ENCODE data around the gene TOLLIP. TPM values are rescaled to one million over a fixed set of nuclear protein-coding genes. Genes with fewer than 3 reads are reported as not detected.

Gene TOLLIP
- total and polyA plus RNA-seq, 9 of the 15 experiments (the other 6 are each of a cell fraction or from before 2014, with no cell fraction given), result 0.23 to 22.8 (median 7.1) TPM

- Histone ChIP-seq H3K4me2 (ENCODE audit: insufficient read depth, low read length) (no peak overlapping the region), H3K79me2 (ENCODE audit: control insufficient read depth, insufficient read depth, low read length) (no peaks in the 10 kb centered on the region), H2AFZ (ENCODE audit: low read depth, low read length) (no peak overlapping the region), H3K36me3 (ENCODE audit: control insufficient read depth, insufficient read depth, low read length) (no peaks in the 10 kb centered on the region), H3K9me3 (replicated peaks; ENCODE audit: control insufficient read depth, insufficient read depth, low read depth, low read length) (no peaks in the 10 kb centered on the region), H4K20me1 (replicated peaks; ENCODE audit: control insufficient read depth, insufficient read depth, low read length) (peaks cover 16% of the 10 kb centered on the region; the same call in 1 of the 2 replicates), H3K9me1 (ENCODE audit: control insufficient read depth, insufficient read depth, low read length) (no peaks in the 10 kb centered on the region), H3K27ac (ENCODE audit: extremely low read depth, low read depth, low read length) (no peak overlapping the region), H3K4me3 (no peak overlapping the region), H3K9ac (ENCODE audit: insufficient read depth in 1 of 2, low read depth in 2 of 2, low read length in 2 of 2) (no peak overlapping the region; a peak in 1 of 4 replicates), H3K27me3 (ENCODE audit: control insufficient read depth in 2 of 2, insufficient read depth in 2 of 2, low read length in 2 of 2) (peaks cover 0 to 53% of the 10 kb centered on the region in 2 experiments; a peak in 2 of 5 replicates), H3K4me1 (replicated peaks in 1 of 2; ENCODE audit: control insufficient read depth in 2 of 2, insufficient read depth in 2 of 2, low read length in 2 of 2) (peaks cover 0 to 37% of the 10 kb centered on the region in 2 experiments; a peak in 2 of 5 replicates)
- ATAC-seq (no peak), FAIRE-seq (no peak), DNase-seq (ENCODE audit: extremely low read depth in 1 of 4, low spot score in 3 of 4) (no peak)
- TF ChIP-seq ZSCAN32 (CRISPR knock-in tag; IDR thresholded peaks at IDR 0.05) (no peak), SMAD2 (IDR thresholded peaks at IDR 0.05; ENCODE audit: low read depth, low read length) (no peak), SPI1 (IDR thresholded peaks at IDR 0.05; ENCODE audit: borderline replicate concordance, low read depth, low read length) (no peak), ZNF561 (CRISPR knock-in tag; conservative IDR thresholded peaks at IDR 0.05) (no peak), SMARCE1 (IDR thresholded peaks at IDR 0.05) (no peak), TFE3 (CRISPR knock-in tag; IDR thresholded peaks at IDR 0.05) (no peak), POLR2A (conservative IDR thresholded peaks at IDR 0.05) (no peak), CTCF (IDR thresholded peaks at IDR 0.05 in 2 of 3, conservative IDR thresholded peaks at IDR 0.05 in 1 of 3; ENCODE audit: insufficient read depth in 2 of 3, low read depth in 1 of 3, low read length in 3 of 3) (no peak), DPF2 (IDR thresholded peaks at IDR 0.05) (no peak), JUN (IDR thresholded peaks at IDR 0.05; ENCODE audit: borderline replicate concordance, low read depth, low read length) (no peak), JUN (CRISPR knock-in tag; IDR thresholded peaks at IDR 0.05; ENCODE audit: borderline replicate concordance) (no peak), MEIS2 (IDR thresholded peaks at IDR 0.05; ENCODE audit: partially characterized antibody) (no peak), MEF2D (tag; conservative IDR thresholded peaks at IDR 0.05; ENCODE audit: low read depth) (no peak), SIN3B (IDR thresholded peaks at IDR 0.05; ENCODE audit: low read depth) (no peak), CREB1 (IDR thresholded peaks at IDR 0.05) (no peak), CREB1 (CRISPR knock-in tag; IDR thresholded peaks at IDR 0.05) (no peak), NCOA4 (IDR thresholded peaks at IDR 0.05; ENCODE audit: partially characterized antibody) (no peak), ADNP (tag; IDR thresholded peaks at IDR 0.05) (no peak), E2F4 (CRISPR knock-in tag; IDR thresholded peaks at IDR 0.05; ENCODE audit: low read depth) (no peak)
- in situ Hi-C loops (cut with MboI), result no loop called here
- 1% methylated on average over 13 of the region's 13 CpGs for WGBS (ENCODE audit: insufficient coverage, low coverage, missing lambda C conversion rate)
- POLR2A ChIA-PET, result no interaction called here
- no TSS peak for BruUV-seq (replicated peaks)
- intact Hi-C loops (cut with micrococcal nuclease), result no loop called here
- CTCF ChIA-PET (ENCODE audit: low intra/inter-chr PET ratio), result no interaction called here
These were observed 72.3 kb downstream of the TOLLIP start for GRCh38 chr11:1237128-1237580.

Data from K562 (cell line).